Gastrocnemius medialis (tissue), 4 donors: ENCODE data around the gene KANSL1.

Experiments used
- CTCF ChIP-seq, 5 experiments: fragments of 450-650 bp in 3 of 5; fragments of 200-600 bp in 2 of 5; sonication (generic) in 2 of 5; IDR thresholded peaks in 4 of 5; conservative IDR thresholded peaks in 1 of 5; 1 replicate in 4 of 5; 2 replicates in 1 of 5; pipeline ENCODE4 v1.5.1; 2016 to 2019; ENCODE audit warnings: antibody characterized with exemption in 5 of 5, mild to moderate bottlenecking in 3 of 5, moderate library complexity in 3 of 5
- POLR2A ChIP-seq, 2 donors: fragments of 450-650 bp; IDR thresholded peaks; one replicate each; pipeline ENCODE4 v1.6.1; 2017; ENCODE audit warnings: antibody characterized with exemption in 2 of 2, mild to moderate bottlenecking in 2 of 2, moderate library complexity in 2 of 2

- TF ChIP-seq CTCF (IDR thresholded peaks at IDR 0.05 in 4 of 5, conservative IDR thresholded peaks at IDR 0.05 in 1 of 5) = no peak
- no peak for TF ChIP-seq POLR2A (IDR thresholded peaks at IDR 0.05)
Measured at GRCh38 chr17:46060461-46060860, 132.8 kb downstream of the KANSL1 start.
